Rectal smooth muscle tissue (tissue), 1 donor: ENCODE data around the gene KIF21B.

Experiments
- H3K27ac ChIP-seq: one replicate; pipeline ENCODE4 v1.7.0; 2013; ENCODE audit warnings: low read depth, low read length, inconsistent platforms
- H3K27me3 ChIP-seq: one replicate; pipeline ENCODE4 v1.7.0; 2013; ENCODE audit warnings: low read length; ENCODE audit not compliant: control insufficient read depth, insufficient read depth
- H3K36me3 ChIP-seq: one replicate; pipeline ENCODE4 v1.7.0; 2013; ENCODE audit warnings: low read length; ENCODE audit not compliant: control insufficient read depth, insufficient read depth
- H3K4me1 ChIP-seq: one replicate; pipeline ENCODE4 v1.7.0; 2013; ENCODE audit warnings: low read length; ENCODE audit not compliant: control insufficient read depth, insufficient read depth
- H3K4me3 ChIP-seq: one replicate; pipeline ENCODE4 v1.7.0; 2013; ENCODE audit warnings: low read length
- H3K9ac ChIP-seq: one replicate; pipeline ENCODE4 v1.7.0; 2013; ENCODE audit warnings: low read length

Gene KIF21B

GRCh38 chr1:201022820-201023516, 546 bp downstream of the KIF21B start:
- Histone ChIP-seq H3K36me3 (no peaks in the 10 kb centered on the region), H3K4me1 (no peaks in the 10 kb centered on the region), H3K9ac (no peak overlapping the region), H3K4me3 (peak overlapping the region; percentile 55), H3K27ac (no peak overlapping the region), H3K27me3 (peaks cover 4% of the 10 kb centered on the region)

GRCh38 chr1:201022493-201022819, 1.1 kb downstream of the KIF21B start:
- peak overlapping the region; percentile 55 for H3K4me3 ChIP-seq
- no peak overlapping the region for H3K27ac ChIP-seq
- no peaks in the 10 kb centered on the region for H3K36me3 ChIP-seq
- no peak overlapping the region for H3K9ac ChIP-seq
- no peaks in the 10 kb centered on the region for H3K4me1 ChIP-seq
- peaks cover 4% of the 10 kb centered on the region for H3K27me3 ChIP-seq

GRCh38 chr1:201021630-201022492, 1.7 kb downstream of the KIF21B start:
- Histone ChIP-seq H3K4me1 (no peaks in the 10 kb centered on the region), H3K4me3 (peak overlapping the region; percentile 55), H3K27ac (no peak overlapping the region), H3K36me3 (no peaks in the 10 kb centered on the region), H3K9ac (no peak overlapping the region), H3K27me3 (peaks cover 4% of the 10 kb centered on the region)

GRCh38 chr1:201020721-201021629, 2.5 kb downstream of the KIF21B start:
- no peaks in the 10 kb centered on the region for H3K36me3 ChIP-seq
- H3K4me3 ChIP-seq: no peak overlapping the region
- H3K4me1 ChIP-seq: no peaks in the 10 kb centered on the region
- H3K27ac ChIP-seq: no peak overlapping the region
- no peak overlapping the region for H3K9ac ChIP-seq
- H3K27me3 ChIP-seq: peaks cover 4% of the 10 kb centered on the region

DNA sequence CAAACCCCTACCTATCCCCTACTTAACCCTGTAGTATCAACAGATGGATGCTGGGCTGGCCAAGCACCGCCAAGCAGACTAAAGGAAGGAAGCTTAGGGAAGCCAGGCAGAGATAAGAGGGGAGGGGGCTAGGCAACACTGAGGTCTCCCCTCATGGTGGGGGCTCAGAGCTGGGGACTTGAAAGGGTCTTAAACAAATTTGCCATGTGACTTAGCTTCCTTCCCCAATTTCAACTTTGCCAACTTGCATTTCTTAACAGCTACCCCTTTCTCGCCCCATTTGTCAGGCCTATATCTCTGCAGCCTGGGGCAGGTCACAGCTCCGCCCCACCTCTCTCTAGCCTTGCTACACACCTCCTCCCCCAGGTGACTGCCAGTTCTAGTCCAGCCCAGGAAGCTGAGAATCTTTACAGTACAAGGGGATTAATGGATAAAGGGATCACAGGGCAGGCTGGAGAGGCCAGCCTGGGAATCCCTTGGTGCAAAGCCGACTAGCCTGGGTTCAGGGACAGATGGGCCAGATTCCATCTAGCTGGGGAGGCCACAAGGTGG, 3.4 kb downstream of the KIF21B start:
- peaks cover 4% of the 10 kb centered on the region for H3K27me3 ChIP-seq
- no peaks in the 10 kb centered on the region for H3K36me3 ChIP-seq
- H3K9ac ChIP-seq: no peak overlapping the region
- H3K4me3 ChIP-seq: no peak overlapping the region
- no peak overlapping the region for H3K27ac ChIP-seq
- no peaks in the 10 kb centered on the region for H3K4me1 ChIP-seq

DNA sequence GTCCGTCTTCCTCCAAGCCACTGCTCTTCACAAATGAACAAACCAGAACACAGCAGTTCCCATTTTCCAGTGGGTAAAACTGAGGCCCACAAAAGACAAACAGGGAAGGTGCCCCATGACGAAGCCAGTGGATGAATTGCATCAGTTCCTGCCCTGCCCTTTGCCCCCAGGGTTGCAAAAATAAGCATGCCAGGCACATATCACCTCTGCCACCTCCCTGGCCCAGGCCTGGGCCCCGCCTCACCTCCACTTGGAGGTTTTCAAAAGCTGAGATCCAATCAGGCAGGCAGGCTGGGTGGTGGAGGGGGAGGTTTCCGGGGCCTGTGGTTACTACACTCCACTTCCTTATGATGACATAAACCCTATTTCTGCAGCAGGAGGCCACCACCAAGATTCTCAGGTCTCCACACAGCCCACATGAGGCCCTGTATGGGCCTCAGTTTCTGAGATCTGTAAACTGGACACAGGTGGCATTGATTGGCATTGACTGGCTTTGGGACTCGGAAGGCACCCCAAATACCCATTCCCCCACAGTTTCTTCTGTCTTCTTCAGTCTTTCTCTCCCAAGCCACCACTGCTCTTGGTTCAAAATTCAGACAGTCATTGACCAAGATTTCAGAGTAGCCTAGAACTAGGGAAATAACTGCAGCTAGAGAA, 4.1 kb downstream of the KIF21B start:
- no peak overlapping the region for H3K9ac ChIP-seq
- no peaks in the 10 kb centered on the region for H3K36me3 ChIP-seq
- no peak overlapping the region for H3K27ac ChIP-seq
- H3K27me3 ChIP-seq: peaks cover 4% of the 10 kb centered on the region
- no peaks in the 10 kb centered on the region for H3K4me1 ChIP-seq
- H3K4me3 ChIP-seq: no peak overlapping the region

GRCh38 chr1:201017828-201018163, 5.7 kb downstream of the KIF21B start:
- H3K27me3 ChIP-seq: peaks cover 4% of the 10 kb centered on the region
- H3K4me1 ChIP-seq: no peaks in the 10 kb centered on the region
- no peaks in the 10 kb centered on the region for H3K36me3 ChIP-seq
- no peak overlapping the region for H3K4me3 ChIP-seq
- no peak overlapping the region for H3K9ac ChIP-seq
- no peak overlapping the region for H3K27ac ChIP-seq

GRCh38 chr1:201016943-201017827, 6.3 kb downstream of the KIF21B start:
- Histone ChIP-seq H3K9ac (no peak overlapping the region), H3K36me3 (no peaks in the 10 kb centered on the region), H3K27ac (no peak overlapping the region), H3K27me3 (peaks cover 4% of the 10 kb centered on the region), H3K4me1 (no peaks in the 10 kb centered on the region), H3K4me3 (no peak overlapping the region)

GRCh38 chr1:201016211-201016651, 7.3 kb downstream of the KIF21B start:
- H3K27me3 ChIP-seq: no peaks in the 10 kb centered on the region
- no peaks in the 10 kb centered on the region for H3K36me3 ChIP-seq
- no peak overlapping the region for H3K4me3 ChIP-seq
- H3K4me1 ChIP-seq: no peaks in the 10 kb centered on the region
- H3K9ac ChIP-seq: no peak overlapping the region
- no peak overlapping the region for H3K27ac ChIP-seq

- H3K4me3 ChIP-seq: no peak overlapping the region
- H3K4me1 ChIP-seq: no peaks in the 10 kb centered on the region
- no peak overlapping the region for H3K9ac ChIP-seq
- no peak overlapping the region for H3K27ac ChIP-seq
- H3K36me3 ChIP-seq: no peaks in the 10 kb centered on the region
- no peaks in the 10 kb centered on the region for H3K27me3 ChIP-seq
Measured at GRCh38 chr1:201015551-201016091, 7.9 kb downstream of the KIF21B start.

- H3K9ac ChIP-seq: no peak overlapping the region
- H3K4me1 ChIP-seq: no peaks in the 10 kb centered on the region
- no peaks in the 10 kb centered on the region for H3K27me3 ChIP-seq
- H3K36me3 ChIP-seq: no peaks in the 10 kb centered on the region
- H3K4me3 ChIP-seq: no peak overlapping the region
- no peak overlapping the region for H3K27ac ChIP-seq
Measured at GRCh38 chr1:201014816-201015200, 8.7 kb downstream of the KIF21B start.
